Left forelimb (tissue), 1 donor: ENCODE data around the gene CCL20.
"Not testable (repeated sequence)": the region's sequence is repeated elsewhere in the genome, so short reads cannot be mapped to it uniquely, and the experiment has no call there.

Experiments
- DNase-seq: peaks from one replicate; pipeline ENCODE4 v3.0.0-alpha.2; 2018; ENCODE audit warnings: low spot score

CCL20 gene

GRCh38 chr2:227813562-227814353, at the start of gene CCL20:
Gene CCL20, plus strand, starts transcription at chr2:227813842. Its CDS starts 70 bp downstream, at chr2:227813912.
- DNase-seq: no peak

- DNase-seq: no peak
Measured at GRCh38 chr2:227765788-227766372, 47.8 kb upstream of the CCL20 start.

- peak; percentile 85 for DNase-seq
Measured at GRCh38 chr2:227766373-227766883, 47.2 kb upstream of the CCL20 start.

GRCh38 chr2:227767830-227768229, 45.8 kb upstream of the CCL20 start:
- DNase-seq: no peak

GRCh38 chr2:227772197-227772661, 41.4 kb upstream of the CCL20 start:
- no peak for DNase-seq

GRCh38 chr2:227772932-227773331, 40.7 kb upstream of the CCL20 start:
- no peak for DNase-seq

- no peak for DNase-seq
Measured at GRCh38 chr2:227774011-227774624, 39.5 kb upstream of the CCL20 start.

GRCh38 chr2:227774895-227775842, 38.5 kb upstream of the CCL20 start:
- no peak for DNase-seq

GRCh38 chr2:227780981-227781615, 32.5 kb upstream of the CCL20 start:
- DNase-seq: no peak

- DNase-seq: no peak
Measured at GRCh38 chr2:227781841-227782240, 31.8 kb upstream of the CCL20 start.

- DNase-seq: no peak
Measured at GRCh38 chr2:227782804-227783203, 30.8 kb upstream of the CCL20 start.

GRCh38 chr2:227783404-227784138, 30.1 kb upstream of the CCL20 start:
- DNase-seq: no peak

- DNase-seq: no peak
Measured at GRCh38 chr2:227785293-227785692, 28.3 kb upstream of the CCL20 start.

- no peak for DNase-seq
Measured at GRCh38 chr2:227788561-227789018, 25.1 kb upstream of the CCL20 start.

GRCh38 chr2:227789803-227790202, 23.8 kb upstream of the CCL20 start:
- DNase-seq: no peak

GRCh38 chr2:227793148-227793712, 20.4 kb upstream of the CCL20 start:
- DNase-seq: no peak

- no peak for DNase-seq
Measured at GRCh38 chr2:227796045-227796711, 17.5 kb upstream of the CCL20 start.

- DNase-seq: not testable (repeated sequence)
Measured at GRCh38 chr2:227796768-227797167, 16.9 kb upstream of the CCL20 start.

GRCh38 chr2:227799202-227799601, 14.4 kb upstream of the CCL20 start:
- no peak for DNase-seq
